HepG2 (cell line): ENCODE results near the gene ZNF287. TPM values are rescaled to one million over a fixed set of nuclear protein-coding genes. Genes with fewer than 3 reads are reported as not detected.

ENCODE experiments used
- AKAP8 ChIP-seq: sonication (generic); formaldehyde crosslinking; IDR thresholded peaks from 2 replicates; pipeline ENCODE4 v1.5.1; 2020; ENCODE audit warnings: mild to moderate bottlenecking, missing genetic modification reagents
- CBX5 ChIP-seq: sonication (generic); formaldehyde crosslinking; IDR thresholded peaks from 2 replicates; pipeline ENCODE4 v1.4.0; 2020; ENCODE audit warnings: missing genetic modification reagents, borderline replicate concordance
- DNMT3B ChIP-seq: conservative IDR thresholded peaks from 2 replicates; pipeline ENCODE4 v1.6.1; 2016; ENCODE audit warnings: missing biosample characterization, control low read depth
- LRRFIP1 ChIP-seq: sonication (generic); formaldehyde crosslinking; conservative IDR thresholded peaks from 2 replicates; pipeline ENCODE4 v1.4.0; 2020; ENCODE audit warnings: missing genetic modification reagents
- MLLT10 ChIP-seq: sonication (generic); formaldehyde crosslinking; IDR thresholded peaks from 2 replicates; pipeline ENCODE4 v1.4.0; 2020; ENCODE audit warnings: missing genetic modification reagents
- NFKB2 ChIP-seq: sonication (generic); formaldehyde crosslinking; IDR thresholded peaks from 2 replicates; pipeline ENCODE4 v1.4.0; 2020; ENCODE audit warnings: missing genetic modification reagents, borderline replicate concordance
- PATZ1 ChIP-seq: sonication (generic); formaldehyde crosslinking; IDR thresholded peaks from 2 replicates; pipeline ENCODE4 v1.4.0; 2020; ENCODE audit warnings: missing genetic modification reagents
- TCF12 ChIP-seq, 2 experiments: fragments of 450-650 bp in 1 of 2; sonication (generic) in 1 of 2; formaldehyde crosslinking in 1 of 2; IDR thresholded peaks; 2 replicates each; pipeline versions ENCODE4 v1.6.1 to v1.8.0; 2017 to 2022; ENCODE audit warnings: antibody characterized with exemption in 1 of 2, mild to moderate bottlenecking in 1 of 2, missing genetic modification reagents in 1 of 2, moderate library complexity in 1 of 2
- TMF1 ChIP-seq: sonication (generic); formaldehyde crosslinking; IDR thresholded peaks from 2 replicates; pipeline ENCODE4 v1.8.1; 2022; ENCODE audit warnings: low read depth, missing genetic modification reagents
- ZNF318 ChIP-seq: sonication (generic); formaldehyde crosslinking; IDR thresholded peaks from 2 replicates; pipeline ENCODE4 v1.4.0; 2020; ENCODE audit warnings: mild to moderate bottlenecking, missing genetic modification reagents
- ZNF678 ChIP-seq: sonication (generic); formaldehyde crosslinking; IDR thresholded peaks from 2 replicates; pipeline ENCODE4 v1.4.0; 2020; ENCODE audit warnings: mild to moderate bottlenecking, missing genetic modification reagents
- polyA plus RNA-seq, 8 experiments: library from polyadenylated mRNA; depleted of rRNA in 3 of 8; stranded (reverse) in 7 of 8; unstranded in 1 of 8; fragments of >200 nt; fragmentation: Illumina TruSeq in 4 of 8; extraction: Trizol in 4 of 8; gene quantifications; 2 replicates each; pipeline versions ENCODE4 v1.2.1 to v1.2.3, GENCODE V29; 2011 to 2016; ENCODE audit warnings: low read depth in 4 of 8, missing spikeins in 1 of 8, mixed read lengths in 1 of 8; ENCODE audit not compliant: insufficient read depth in 1 of 8
- total RNA-seq, 5 experiments: library from RNA; depleted of rRNA; stranded (reverse); fragments of >200 nt; fragmentation: Illumina TruSeq; extraction: Trizol; gene quantifications; 2 replicates each; pipeline ENCODE4 v1.2.3, GENCODE V29; 2016; ENCODE audit warnings: low read depth in 1 of 5

ZNF287 gene
- total and polyA plus RNA-seq, 2 of the 13 experiments (the other 11 are each of a cell fraction or from before 2014, with no cell fraction given): 0.21 TPM; not detected in 1

- TF ChIP-seq ZNF318 (0 out of 2 replicates have a peak, but pooled peaks have one; percentile 27), NFKB2 (peak; percentile 68; the same call in 1 of the 2 replicates), LRRFIP1 (CRISPR knock-in tag) (no peak), TMF1 (CRISPR knock-in tag) (no peak), AKAP8 (CRISPR knock-in tag) (no peak), MLLT10 (no peak), ZNF678 (CRISPR knock-in tag) (0 out of 2 replicates have a peak, but pooled peaks have one; percentile 38), TCF12 (IDR thresholded peaks at IDR 0.05) (no peak), TCF12 (CRISPR knock-in tag; IDR thresholded peaks at IDR 0.05) (no peak), DNMT3B (CRISPR knock-in tag) (no peak), CBX5 (peak; percentile 43; the same call in 1 of the 2 replicates), PATZ1 (CRISPR knock-in tag) (peak; percentile 33; the same call in 1 of the 2 replicates)
Observed at GRCh38 chr17:16584273-16584995, 15.4 kb upstream of the ZNF287 start (continued).
